ENCODE data around the gene SECISBP2L. TPM values are rescaled to one million over a fixed set of nuclear protein-coding genes. Genes with fewer than 3 reads are reported as not detected.
"Not testable (repeated sequence)": the region's sequence is repeated elsewhere in the genome, so short reads cannot be mapped to it uniquely, and the experiment has no call there.

SECISBP2L gene
- total and polyA plus RNA-seq, 4 experiments from 2014 or later: 9.1 to 72.9 (median 43.3) TPM

DNA sequence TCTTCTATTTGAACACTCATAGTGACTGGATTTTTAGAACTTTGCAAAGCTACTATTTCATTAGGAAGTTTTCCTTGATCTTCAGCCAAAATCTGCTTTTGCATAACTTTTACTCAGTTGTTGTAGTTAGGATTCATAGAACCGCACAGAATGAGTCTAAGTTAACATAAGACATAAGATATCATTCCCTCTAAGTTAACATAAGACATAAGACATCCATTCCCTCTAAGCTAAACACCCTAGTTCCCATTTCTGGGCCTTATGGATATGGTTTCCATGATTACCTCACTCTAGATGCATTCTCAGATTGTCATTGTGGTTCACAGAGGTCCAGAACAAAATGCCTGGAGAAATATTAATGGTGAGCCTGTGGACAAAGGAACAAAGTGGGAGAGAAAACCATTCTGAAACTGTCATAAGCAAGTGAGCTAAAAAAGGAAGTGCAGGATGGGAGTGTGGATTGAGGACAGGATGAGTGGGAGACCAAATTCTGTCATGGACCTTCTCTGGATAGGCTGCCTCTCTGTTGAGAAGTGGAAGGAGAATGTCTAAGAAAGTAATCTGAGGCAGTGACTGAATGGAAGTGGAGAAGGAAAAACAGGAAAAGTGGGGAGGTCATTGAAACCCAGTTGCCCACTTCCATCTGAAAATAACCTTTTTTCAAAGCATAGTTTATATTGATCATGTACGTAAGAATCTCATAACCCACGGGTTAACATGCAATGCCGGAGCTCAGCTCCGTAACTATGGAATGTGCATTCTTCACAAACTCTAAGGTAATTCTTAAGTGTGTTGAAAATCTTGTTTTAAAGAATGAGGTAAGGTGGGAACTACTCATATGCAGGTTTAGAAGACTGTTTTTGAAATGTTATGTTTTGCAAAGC, 37.4 kb upstream of the SECISBP2L start:
- POLR2A ChIA-PET (ENCODE audit: partially characterized antibody): no interaction called here
- no peak for DNase-seq
- Mint-ChIP-seq H3K36me3 (no peaks in the 10 kb centered on the region), H3K27ac (no peak overlapping the region), H3K4me3 (no peak overlapping the region), H3K9me3 (peaks cover 0 to 2% (median 0%) of the 10 kb centered on the region in 8 donors), H3K4me1 (no peaks in the 10 kb centered on the region), H3K27me3 (peaks cover 0 to 2% of the 10 kb centered on the region in 2 donors)
- no peaks in the 10 kb centered on the region for H3K9me3 ChIP-seq (ENCODE audit: control insufficient read depth in 1 of 2, low read length in 2 of 2)
- no peak overlapping the region for H3K27ac ChIP-seq (ENCODE audit: low read depth, low read length)
- CTCF ChIA-PET (ENCODE audit: partially characterized antibody): interaction anchor here (1.2 kb wide), 1 partner anchor 62 kb away, joined by 3 read pairs; no protein-coding TSS in a partner anchor
- intact Hi-C loops (cut with micrococcal nuclease): no loop called here
- no peaks in the 10 kb centered on the region for H3K4me1 ChIP-seq (ENCODE audit: insufficient read depth, low read length)
- no peaks in the 10 kb centered on the region for H3K27me3 ChIP-seq (ENCODE audit: insufficient read depth, low read length)
- H3K36me3 ChIP-seq (ENCODE audit: insufficient read depth, low read length): no peaks in the 10 kb centered on the region
- no peak overlapping the region for H3K4me3 ChIP-seq (ENCODE audit: low read length in 2 of 2)

GRCh38 chr15:49082960-49083359, 36.7 kb upstream of the SECISBP2L start:
- no peak overlapping the region for H3K4me3 Mint-ChIP-seq
- POLR2A ChIA-PET (ENCODE audit: partially characterized antibody): no interaction called here
- Histone ChIP-seq H3K27ac (ENCODE audit: low read depth, low read length) (no peak overlapping the region), H3K36me3 (ENCODE audit: insufficient read depth, low read length) (no peaks in the 10 kb centered on the region), H3K4me1 (ENCODE audit: insufficient read depth, low read length) (no peaks in the 10 kb centered on the region), H3K27me3 (ENCODE audit: insufficient read depth, low read length) (no peaks in the 10 kb centered on the region), H3K4me3 (ENCODE audit: low read length in 2 of 2) (no peak overlapping the region), H3K9me3 (ENCODE audit: control insufficient read depth in 1 of 2, low read length in 2 of 2) (no peaks in the 10 kb centered on the region)
- intact Hi-C loops (cut with micrococcal nuclease): no loop called here
- peaks cover 0 to 2% (median 0%) of the 10 kb centered on the region in 8 donors for H3K9me3 Mint-ChIP-seq
- no peaks in the 10 kb centered on the region for H3K36me3 Mint-ChIP-seq
- H3K4me1 Mint-ChIP-seq: no peaks in the 10 kb centered on the region
- CTCF ChIA-PET (ENCODE audit: partially characterized antibody): interaction anchor here (1.2 to 1.4 kb wide), 2 partner anchors 63 to 108 kb away, joined by 3 read pairs; no protein-coding TSS in a partner anchor
- DNase-seq: no peak
- peaks cover 0 to 2% of the 10 kb centered on the region in 2 donors for H3K27me3 Mint-ChIP-seq
- H3K27ac Mint-ChIP-seq: no peak overlapping the region

GRCh38 chr15:49079340-49080039, 33.2 kb upstream of the SECISBP2L start:
- no peaks in the 10 kb centered on the region for H3K36me3 ChIP-seq (ENCODE audit: insufficient read depth, low read length)
- H3K27me3 ChIP-seq (ENCODE audit: insufficient read depth, low read length): no peaks in the 10 kb centered on the region
- H3K4me1 Mint-ChIP-seq: peaks cover 0 to 5% (median 0%) of the 10 kb centered on the region in 4 donors
- H3K9me3 ChIP-seq (ENCODE audit: control insufficient read depth in 1 of 2, low read length in 2 of 2): no peaks in the 10 kb centered on the region
- no peak overlapping the region for H3K4me3 ChIP-seq (ENCODE audit: low read length in 2 of 2)
- H3K9me3 Mint-ChIP-seq: peaks cover 0 to 2% (median 0%) of the 10 kb centered on the region in 8 donors
- H3K27me3 Mint-ChIP-seq: peaks cover 0 to 2% of the 10 kb centered on the region in 2 donors
- H3K4me3 Mint-ChIP-seq: no peak overlapping the region
- DNase-seq: no peak
- no peak overlapping the region for H3K27ac ChIP-seq (ENCODE audit: low read depth, low read length)
- no peaks in the 10 kb centered on the region for H3K4me1 ChIP-seq (ENCODE audit: insufficient read depth, low read length)
- intact Hi-C loops (cut with micrococcal nuclease): no loop called here
- ChIA-PET POLR2A (ENCODE audit: partially characterized antibody) (no interaction called here), CTCF (ENCODE audit: partially characterized antibody) (no interaction called here)
- H3K27ac Mint-ChIP-seq: no peak overlapping the region
- no peaks in the 10 kb centered on the region for H3K36me3 Mint-ChIP-seq

DNA sequence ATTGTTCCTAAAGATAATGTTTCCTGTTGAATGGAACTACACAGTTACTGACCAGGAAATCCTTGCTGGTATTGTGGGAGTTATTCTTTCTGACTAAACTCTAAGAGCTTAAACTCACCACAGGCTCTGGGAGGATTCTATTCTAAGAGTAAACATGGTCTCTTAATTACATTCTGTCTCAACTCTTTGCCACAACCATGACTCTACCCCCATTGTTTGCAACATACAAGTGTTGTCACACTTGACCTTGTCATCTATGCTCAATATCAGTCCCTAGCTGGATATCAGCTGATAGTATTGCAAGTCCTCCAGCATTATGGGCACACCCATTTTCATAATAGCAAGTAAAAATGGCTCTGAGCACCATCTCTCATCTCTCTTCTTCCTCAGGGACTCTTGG, 29.6 kb upstream of the SECISBP2L start:
- DNase-seq: no peak
- intact Hi-C loops (cut with micrococcal nuclease): no loop called here
- H3K4me1 ChIP-seq (ENCODE audit: insufficient read depth, low read length): no peaks in the 10 kb centered on the region
- no peak overlapping the region for H3K27ac ChIP-seq (ENCODE audit: low read depth, low read length)
- Mint-ChIP-seq H3K9me3 (peaks cover 0 to 4% (median 0%) of the 10 kb centered on the region in 8 donors), H3K27ac (no peak overlapping the region), H3K4me1 (peaks cover 0 to 5% (median 0%) of the 10 kb centered on the region in 4 donors), H3K36me3 (no peaks in the 10 kb centered on the region), H3K4me3 (no peak overlapping the region), H3K27me3 (peaks cover 4 to 7% of the 10 kb centered on the region in 2 donors)
- no peaks in the 10 kb centered on the region for H3K9me3 ChIP-seq (ENCODE audit: control insufficient read depth in 1 of 2, low read length in 2 of 2)
- ChIA-PET POLR2A (ENCODE audit: partially characterized antibody) (no interaction called here), CTCF (ENCODE audit: partially characterized antibody) (no interaction called here)
- no peaks in the 10 kb centered on the region for H3K27me3 ChIP-seq (ENCODE audit: insufficient read depth, low read length)
- H3K4me3 ChIP-seq (ENCODE audit: low read length in 2 of 2): no peak overlapping the region
- no peaks in the 10 kb centered on the region for H3K36me3 ChIP-seq (ENCODE audit: insufficient read depth, low read length)

GRCh38 chr15:49074589-49075287, 28.5 kb upstream of the SECISBP2L start:
- H3K4me3 ChIP-seq (ENCODE audit: low read length in 2 of 2): not testable (repeated sequence)

DNA sequence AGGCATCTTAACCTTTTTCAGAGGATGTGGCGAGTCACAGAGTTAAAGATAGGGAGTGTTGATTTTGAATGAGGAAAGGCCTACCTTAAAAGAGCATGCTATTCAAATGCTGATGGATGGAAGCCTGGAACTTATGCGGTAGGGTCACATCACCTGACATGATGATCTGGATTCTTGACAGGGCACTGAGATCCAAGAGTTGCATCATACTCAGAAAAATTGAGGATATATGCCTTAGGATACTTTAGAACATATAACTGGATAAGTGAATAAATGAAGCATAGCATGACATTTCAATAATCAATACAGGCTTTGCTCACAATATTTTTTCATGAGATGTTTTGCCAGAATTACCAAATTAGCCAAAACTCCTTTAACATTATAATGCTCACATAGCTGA, 20.1 kb upstream of the SECISBP2L start:
- Histone ChIP-seq H3K27ac (ENCODE audit: low read depth, low read length) (no peak overlapping the region), H3K4me3 (ENCODE audit: low read length in 2 of 2) (no peak overlapping the region), H3K27me3 (ENCODE audit: insufficient read depth, low read length) (no peaks in the 10 kb centered on the region), H3K9me3 (ENCODE audit: control insufficient read depth in 1 of 2, low read length in 2 of 2) (no peaks in the 10 kb centered on the region), H3K4me1 (ENCODE audit: insufficient read depth, low read length) (peaks cover 14% of the 10 kb centered on the region), H3K36me3 (ENCODE audit: insufficient read depth, low read length) (no peaks in the 10 kb centered on the region)
- Mint-ChIP-seq H3K4me1 (peaks cover 0 to 7% (median 2%) of the 10 kb centered on the region in 4 donors), H3K9me3 (peaks cover 0 to 2% (median 0%) of the 10 kb centered on the region in 8 donors), H3K36me3 (peaks cover 0 to 3% of the 10 kb centered on the region in 2 donors), H3K27ac (no peak overlapping the region), H3K27me3 (peaks cover 7 to 10% of the 10 kb centered on the region in 2 donors), H3K4me3 (no peak overlapping the region)
- no peak for DNase-seq
- POLR2A ChIA-PET (ENCODE audit: partially characterized antibody): no interaction called here
- CTCF ChIA-PET (ENCODE audit: partially characterized antibody): interaction anchor here (1.2 kb wide), 1 partner anchor 356 kb away, joined by 3 read pairs; no protein-coding TSS in a partner anchor
- intact Hi-C loops (cut with micrococcal nuclease): no loop called here

More at GRCh38 chr15:49074589-49075287, 28.5 kb upstream of the SECISBP2L start:
- H3K4me3 Mint-ChIP-seq; H3K9me3 Mint-ChIP-seq; H3K36me3 Mint-ChIP-seq; CTCF ChIA-PET (ENCODE audit: partially characterized antibody); H3K27ac ChIP-seq (ENCODE audit: low read depth, low read length); H3K4me1 ChIP-seq (ENCODE audit: insufficient read depth, low read length); POLR2A ChIA-PET (ENCODE audit: partially characterized antibody); DNase-seq; H3K4me1 Mint-ChIP-seq; H3K27ac Mint-ChIP-seq; H3K9me3 ChIP-seq (ENCODE audit: control insufficient read depth in 1 of 2, low read length in 2 of 2); H3K27me3 ChIP-seq (ENCODE audit: insufficient read depth, low read length); intact Hi-C loops (cut with micrococcal nuclease); H3K36me3 ChIP-seq (ENCODE audit: insufficient read depth, low read length): not testable (repeated sequence)
- peaks cover 8 to 10% of the 10 kb centered on the region in 2 donors for H3K27me3 Mint-ChIP-seq

- peaks cover 2 to 16% (median 10%) of the 10 kb centered on the region in 4 donors for H3K4me1 Mint-ChIP-seq
- peaks cover 2 to 5% of the 10 kb centered on the region in 2 donors for H3K27me3 Mint-ChIP-seq
- H3K4me3 Mint-ChIP-seq: no peak overlapping the region
- H3K9me3 ChIP-seq (ENCODE audit: control insufficient read depth in 1 of 2, low read length in 2 of 2): no peaks in the 10 kb centered on the region
- H3K9me3 Mint-ChIP-seq: peaks cover 0 to under 1% (median 0%) of the 10 kb centered on the region in 8 donors
- no peak for DNase-seq
- H3K36me3 ChIP-seq (ENCODE audit: insufficient read depth, low read length): no peaks in the 10 kb centered on the region
- H3K4me3 ChIP-seq (ENCODE audit: low read length in 2 of 2): no peak overlapping the region
- no peak overlapping the region for H3K27ac Mint-ChIP-seq
- intact Hi-C loops (cut with micrococcal nuclease): no loop called here
- no peaks in the 10 kb centered on the region for H3K27me3 ChIP-seq (ENCODE audit: insufficient read depth, low read length)
- POLR2A ChIA-PET (ENCODE audit: partially characterized antibody): no interaction called here
- CTCF ChIA-PET (ENCODE audit: partially characterized antibody): no interaction called here
- peaks cover 14% of the 10 kb centered on the region for H3K4me1 ChIP-seq (ENCODE audit: insufficient read depth, low read length)
- H3K27ac ChIP-seq (ENCODE audit: low read depth, low read length): no peak overlapping the region
- H3K36me3 Mint-ChIP-seq: peaks cover 0 to 3% of the 10 kb centered on the region in 2 donors
These were observed 18.6 kb upstream of the SECISBP2L start for GRCh38 chr15:49064884-49065283.
